Epithelial cell of esophagus (primary cell): ENCODE measurements around the gene ATL3.

ENCODE experiments used
- DNase-seq: peaks from one replicate; pipeline ENCODE4 v3.0.0; 2010; ENCODE audit warnings: low read depth
- H3K4me3 ChIP-seq: 2 replicates; pipeline ENCODE4 v1.5.1; 2011; ENCODE audit warnings: mild to moderate bottlenecking, low read length, control low read depth
- TF ChIP-seq, protein P1 (sequence below): IDR thresholded peaks from 2 replicates; pipeline ENCODE4 v1.5.1; 2011; ENCODE audit warnings: low read depth, mild to moderate bottlenecking, low read length, control low read depth, inconsistent platforms; ENCODE audit not compliant: insufficient read depth; ENCODE audit errors: missing control alignments

Gene ATL3

DNA sequence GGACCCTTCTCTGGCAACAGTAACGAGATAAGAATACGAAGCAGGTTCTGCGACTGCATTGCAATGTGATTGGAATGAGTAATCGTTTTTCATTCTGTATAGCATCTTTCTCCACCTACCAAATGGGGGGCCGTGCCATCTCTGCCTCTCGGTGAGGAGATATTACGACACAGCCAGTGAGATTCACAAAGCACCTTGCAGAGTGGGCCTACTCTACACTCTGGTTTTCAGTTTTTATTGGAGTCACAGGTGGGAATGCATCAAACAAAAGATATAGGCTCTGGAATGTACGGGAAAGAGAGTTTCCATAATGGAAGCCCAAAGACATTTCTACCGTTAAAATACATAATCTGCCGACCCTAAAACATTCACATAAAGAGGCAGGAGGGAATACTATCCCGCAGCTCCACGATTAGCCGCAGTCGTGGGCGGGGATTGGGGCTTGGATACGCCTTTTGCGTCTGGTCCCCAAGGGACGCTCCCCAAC is 9.7 kb upstream of the ATL3 start:
- TF ChIP-seq, protein P1, sequence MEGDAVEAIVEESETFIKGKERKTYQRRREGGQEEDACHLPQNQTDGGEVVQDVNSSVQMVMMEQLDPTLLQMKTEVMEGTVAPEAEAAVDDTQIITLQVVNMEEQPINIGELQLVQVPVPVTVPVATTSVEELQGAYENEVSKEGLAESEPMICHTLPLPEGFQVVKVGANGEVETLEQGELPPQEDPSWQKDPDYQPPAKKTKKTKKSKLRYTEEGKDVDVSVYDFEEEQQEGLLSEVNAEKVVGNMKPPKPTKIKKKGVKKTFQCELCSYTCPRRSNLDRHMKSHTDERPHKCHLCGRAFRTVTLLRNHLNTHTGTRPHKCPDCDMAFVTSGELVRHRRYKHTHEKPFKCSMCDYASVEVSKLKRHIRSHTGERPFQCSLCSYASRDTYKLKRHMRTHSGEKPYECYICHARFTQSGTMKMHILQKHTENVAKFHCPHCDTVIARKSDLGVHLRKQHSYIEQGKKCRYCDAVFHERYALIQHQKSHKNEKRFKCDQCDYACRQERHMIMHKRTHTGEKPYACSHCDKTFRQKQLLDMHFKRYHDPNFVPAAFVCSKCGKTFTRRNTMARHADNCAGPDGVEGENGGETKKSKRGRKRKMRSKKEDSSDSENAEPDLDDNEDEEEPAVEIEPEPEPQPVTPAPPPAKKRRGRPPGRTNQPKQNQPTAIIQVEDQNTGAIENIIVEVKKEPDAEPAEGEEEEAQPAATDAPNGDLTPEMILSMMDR: no peak
- peak overlapping the region; percentile 84 for H3K4me3 ChIP-seq
- peak; percentile 62 for DNase-seq

DNA sequence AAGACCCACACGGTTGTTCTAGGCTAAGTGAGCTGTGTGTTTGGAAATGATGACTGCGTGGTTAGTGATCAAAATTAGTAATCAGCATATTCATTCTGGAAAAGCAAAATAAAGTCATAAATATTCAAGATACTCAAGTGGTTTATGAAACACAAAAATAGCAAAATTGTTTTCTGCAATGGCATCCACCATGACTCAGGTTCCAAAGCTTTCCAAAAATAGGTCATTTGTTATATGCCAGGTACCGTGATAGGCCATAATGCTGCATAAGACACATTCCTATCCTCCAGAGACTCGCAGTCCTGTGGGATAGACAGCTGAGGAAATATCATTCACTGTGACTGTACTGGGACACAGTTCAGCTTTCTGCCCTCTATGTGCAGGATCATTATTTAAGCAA is 2.4 kb upstream of the ATL3 start:
- TF ChIP-seq, protein P1: no peak
- no peak overlapping the region for H3K4me3 ChIP-seq
- no peak for DNase-seq

GRCh38 chr11:63672936-63673539 is 1.9 kb upstream of the ATL3 start:
- no peak for DNase-seq
- TF ChIP-seq, protein P1: no peak
- no peak overlapping the region for H3K4me3 ChIP-seq

DNA sequence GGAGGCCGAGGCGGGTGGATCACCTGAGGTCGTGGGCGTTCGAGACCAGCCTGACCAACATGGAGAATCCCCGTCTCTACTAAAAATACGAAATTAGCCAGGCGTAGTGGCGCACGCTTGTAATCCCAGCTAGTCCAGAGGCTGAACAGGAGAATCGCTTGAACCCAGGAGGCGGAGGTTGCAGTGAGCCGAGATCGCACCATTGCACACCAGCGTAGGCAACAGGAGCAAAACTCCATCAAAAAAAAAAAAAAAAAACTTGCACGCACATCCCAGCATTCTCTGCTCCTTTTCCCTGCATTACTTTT is 934 bp upstream of the ATL3 start:
- TF ChIP-seq, protein P1: no peak
- no peak overlapping the region for H3K4me3 ChIP-seq
- no peak for DNase-seq

DNA sequence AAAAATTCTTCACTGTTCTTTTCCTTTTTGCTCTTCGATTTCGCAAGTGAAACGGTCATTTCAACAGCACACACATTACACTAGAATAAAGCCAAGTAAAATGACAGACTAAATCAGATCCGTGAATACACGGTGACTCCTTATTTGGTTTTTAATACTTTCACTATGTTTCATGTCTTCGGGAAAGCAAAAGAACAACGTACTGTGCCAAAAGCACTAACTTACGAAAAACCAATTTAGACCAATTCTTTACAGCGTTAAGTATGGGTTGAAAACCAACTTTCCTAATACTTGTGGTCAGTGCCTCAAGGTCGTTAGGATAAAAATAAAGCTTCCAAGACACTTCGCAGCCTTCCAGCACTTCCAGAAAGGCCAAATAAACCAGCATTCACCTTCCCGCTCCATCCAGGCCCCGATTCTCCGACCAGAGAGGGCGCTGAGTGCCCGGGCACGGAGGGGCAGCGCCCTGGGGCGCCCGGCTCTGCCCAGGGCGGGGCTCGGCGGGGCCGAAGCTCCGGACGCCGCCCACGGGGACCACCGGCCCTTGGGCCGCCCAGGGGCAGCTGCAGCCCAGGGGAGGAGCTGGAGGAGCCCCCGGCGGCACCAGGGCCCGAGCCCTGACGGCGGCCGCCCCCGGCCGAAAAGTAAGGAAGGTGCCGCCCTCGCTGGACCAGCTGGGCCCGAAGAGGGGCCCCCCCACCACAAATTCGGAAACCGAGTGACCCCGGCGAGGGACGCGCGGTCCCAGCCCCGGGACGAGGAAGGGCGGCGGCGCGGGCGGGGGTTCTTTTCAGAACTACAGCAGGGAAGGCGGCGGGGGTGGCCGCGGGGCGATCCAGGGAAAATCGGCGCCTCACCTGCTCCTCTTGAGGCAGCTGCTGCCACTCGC is 499 bp downstream of the ATL3 start:
- TF ChIP-seq, protein P1: peak; percentile 26
- peak overlapping the region; percentile 84 for H3K4me3 ChIP-seq
- peak; percentile 43 for DNase-seq

DNA sequence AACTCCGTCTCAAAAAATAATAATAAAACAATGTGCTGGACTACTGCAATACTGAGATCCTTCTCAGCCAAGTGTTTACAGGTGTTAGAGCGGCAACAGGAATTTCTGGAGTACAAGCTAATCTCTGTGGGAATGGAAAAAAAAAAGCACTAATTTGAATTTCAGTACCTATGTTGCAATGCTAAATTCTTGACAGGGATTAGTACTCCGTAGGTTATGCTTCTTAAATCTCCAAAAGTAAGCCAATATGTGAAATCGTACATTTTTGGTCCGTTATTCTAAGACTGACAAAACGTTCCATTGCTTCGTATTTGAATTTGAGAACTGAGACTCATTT is 1.1 kb downstream of the ATL3 start:
- peak; percentile 16 for DNase-seq
- H3K4me3 ChIP-seq: peak overlapping the region; percentile 84
- TF ChIP-seq, protein P1: no peak
